ENCODE results near the gene C14orf180. TPM values are rescaled to one million over a fixed set of nuclear protein-coding genes. Genes with fewer than 3 reads are reported as not detected.

C14orf180 gene
- total RNA-seq, 1 experiment from 2014 or later: not detected

- TF ChIP-seq ZNF281 (CRISPR knock-in tag; IDR thresholded peaks at IDR 0.05): no peak
These were observed 34.2 kb upstream of the C14orf180 start (continued) for GRCh38 chr14:104545151-104545941.

GRCh38 chr14:104545942-104546501 lies 33.5 kb upstream of the C14orf180 start:
- no peak for ATAC-seq
- Mint-ChIP-seq H3K9me3 (peaks cover 7% of the 10 kb centered on the region; the same call in 1 of the 2 replicates), H3K27ac (no peak overlapping the region), H3K4me1 (peaks cover 10% of the 10 kb centered on the region), H3K4me3 (no peak overlapping the region), H3K27me3 (ENCODE audit: low read depth) (no peaks in the 10 kb centered on the region; the same call in 1 of the 2 replicates), H3K36me3 (no peaks in the 10 kb centered on the region)
- no peak for DNase-seq (ENCODE audit: low spot score)
- ChIA-PET POLR2A (no interaction called here), CTCF (interaction anchor here (1.6 to 2.9 kb wide), 2 partner anchors 18 to 469 kb away, joined by 6 to 14 read pairs; no protein-coding TSS in a partner anchor)
- TF ChIP-seq E2F4 (CRISPR knock-in tag; IDR thresholded peaks at IDR 0.05; ENCODE audit: borderline replicate concordance, low read depth) (no peak), ESRRA (CRISPR knock-in tag; IDR thresholded peaks at IDR 0.05; ENCODE audit: borderline replicate concordance) (no peak)

GRCh38 chr14:104546591-104547309 lies 32.8 kb upstream of the C14orf180 start:
- ChIA-PET POLR2A (no interaction called here), CTCF (interaction anchor here (0.6 to 2.9 kb wide), 3 partner anchors 17 to 469 kb away, joined by 3 to 14 read pairs (median 6); no protein-coding TSS in a partner anchor)
- H3K27me3 Mint-ChIP-seq (ENCODE audit: low read depth): no peaks in the 10 kb centered on the region; the same call in 1 of the 2 replicates
- H3K27ac Mint-ChIP-seq: no peak overlapping the region
- H3K4me3 Mint-ChIP-seq: no peak overlapping the region
- TF ChIP-seq EMX1 (CRISPR knock-in tag; IDR thresholded peaks at IDR 0.05): no peak
- no peak for ATAC-seq
- H3K4me1 Mint-ChIP-seq: peaks cover 10% of the 10 kb centered on the region
- DNase-seq (ENCODE audit: low spot score): no peak
- H3K9me3 Mint-ChIP-seq: peaks cover 7% of the 10 kb centered on the region; the same call in 1 of the 2 replicates
- H3K36me3 Mint-ChIP-seq: no peaks in the 10 kb centered on the region

GRCh38 chr14:104547310-104547997 lies 32.1 kb upstream of the C14orf180 start:
- peaks cover 10% of the 10 kb centered on the region for H3K4me1 Mint-ChIP-seq
- DNase-seq (ENCODE audit: low spot score) (no peak), ATAC-seq (no peak)
- H3K27ac Mint-ChIP-seq: no peak overlapping the region
- no peaks in the 10 kb centered on the region for H3K27me3 Mint-ChIP-seq (ENCODE audit: low read depth)
- H3K36me3 Mint-ChIP-seq: no peaks in the 10 kb centered on the region
- H3K4me3 Mint-ChIP-seq: no peak overlapping the region
- ChIA-PET CTCF (interaction anchor here (0.6 to 2.9 kb wide), 2 partner anchors 17 to 63 kb away, joined by 3 to 14 read pairs; no protein-coding TSS in a partner anchor), POLR2A (no interaction called here)
- peaks cover 7% of the 10 kb centered on the region; the same call in 1 of the 2 replicates for H3K9me3 Mint-ChIP-seq
- TF ChIP-seq TCF7 (CRISPR knock-in tag; IDR thresholded peaks at IDR 0.05; ENCODE audit: low read depth): no peak
- TF ChIP-seq ATF1 (CRISPR knock-in tag; IDR thresholded peaks at IDR 0.05): no peak
- no peak for TF ChIP-seq SP1 (CRISPR knock-in tag; conservative IDR thresholded peaks at IDR 0.05)
- TF ChIP-seq ZNF263 (CRISPR knock-in tag; IDR thresholded peaks at IDR 0.05; ENCODE audit: low read depth): no peak
- no peak for TF ChIP-seq ZNF425 (CRISPR knock-in tag; conservative IDR thresholded peaks at IDR 0.05)
- no peak for TF ChIP-seq ZNF232 (CRISPR knock-in tag; IDR thresholded peaks at IDR 0.05)
- TF ChIP-seq MYBL2 (CRISPR knock-in tag; IDR thresholded peaks at IDR 0.05): no peak
- no peak for TF ChIP-seq MXD4 (CRISPR knock-in tag; IDR thresholded peaks at IDR 0.05; ENCODE audit: borderline replicate concordance)
- no peak for TF ChIP-seq ZNF219 (CRISPR knock-in tag; IDR thresholded peaks at IDR 0.05; ENCODE audit: borderline replicate concordance)
- TF ChIP-seq CTCF (IDR thresholded peaks at IDR 0.05): no peak
- TF ChIP-seq E2F1 (CRISPR knock-in tag; IDR thresholded peaks at IDR 0.05): no peak
